Stimulated activated CD4-positive, alpha-beta T cell treated with anti-CD3 and anti-CD28 coated beads, TNF-alpha, amount 100 ng/mL, for 1 hour (primary cell): Measurements from ENCODE around the gene GPR108.
"Not testable (repeated sequence)": the region's sequence is repeated elsewhere in the genome, so short reads cannot be mapped to it uniquely, and the experiment has no call there.

Experiments
- DNase-seq, 3 donors: peaks; one replicate each; pipeline ENCODE4 v3.0.0-alpha.2; 2020; ENCODE audit warnings: low read depth in 3 of 3, low spot score in 1 of 3

GPR108 gene

DNA sequence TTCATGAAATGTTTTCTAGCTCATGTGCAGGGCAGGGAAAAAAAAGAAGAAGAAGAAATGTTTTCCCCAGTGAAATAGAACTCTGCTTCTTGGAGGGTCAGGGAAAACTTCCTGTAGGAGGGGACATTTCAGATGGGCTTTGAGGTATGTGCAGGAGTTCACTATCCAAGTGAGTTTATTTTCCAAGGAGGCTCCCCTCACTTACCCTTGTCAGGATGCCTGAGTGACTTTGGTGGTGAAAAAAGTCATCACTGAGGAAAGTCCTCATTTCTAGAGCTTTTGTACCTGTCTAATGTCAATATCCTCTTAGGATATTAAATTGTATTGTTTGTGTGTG is 16.3 kb downstream of the GPR108 start:
- DNase-seq = no peak

DNA sequence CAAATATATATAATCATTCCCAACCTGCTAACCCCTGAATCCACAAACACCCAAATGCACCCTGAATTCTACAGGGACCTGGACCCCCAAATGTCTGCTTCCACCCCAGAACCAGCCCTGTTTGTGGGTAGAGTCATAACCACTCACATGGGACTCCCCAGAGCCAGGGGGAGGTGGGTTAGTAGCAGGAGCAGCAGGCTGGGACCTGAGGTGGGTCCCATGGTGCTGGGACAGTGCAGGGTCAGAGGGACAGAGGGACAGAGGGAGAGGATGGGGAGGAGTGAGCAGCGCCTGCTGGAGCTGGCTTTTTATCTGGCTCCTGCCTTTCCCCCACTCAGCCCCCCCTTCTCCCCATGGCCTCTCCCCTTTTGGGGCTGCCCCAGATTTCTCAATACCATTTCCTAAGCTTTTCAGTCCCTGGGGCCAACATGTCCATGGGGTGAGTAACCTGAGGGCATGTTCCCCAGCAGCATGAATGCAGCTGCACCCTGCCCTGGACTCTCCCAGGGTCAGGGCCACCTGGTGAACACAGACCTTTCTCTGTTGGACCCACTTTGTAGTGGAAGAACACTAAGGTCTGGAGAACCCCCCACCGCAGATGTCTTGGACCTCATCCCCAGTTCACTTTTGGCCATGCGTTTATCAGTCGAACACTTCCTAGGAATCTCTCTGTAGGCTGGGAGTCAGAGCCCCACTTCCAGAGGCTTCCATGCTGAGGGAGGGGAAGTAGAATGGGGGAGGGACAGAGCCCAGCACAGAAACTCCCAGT is 16.8 kb downstream of the GPR108 start, which contains the start of gene C3:
TSS of gene C3 (minus strand) at position 282 of the 769 bp plus-strand sequence. CDS start at position 221, 61 bp downstream.
- no peak for DNase-seq

DNA sequence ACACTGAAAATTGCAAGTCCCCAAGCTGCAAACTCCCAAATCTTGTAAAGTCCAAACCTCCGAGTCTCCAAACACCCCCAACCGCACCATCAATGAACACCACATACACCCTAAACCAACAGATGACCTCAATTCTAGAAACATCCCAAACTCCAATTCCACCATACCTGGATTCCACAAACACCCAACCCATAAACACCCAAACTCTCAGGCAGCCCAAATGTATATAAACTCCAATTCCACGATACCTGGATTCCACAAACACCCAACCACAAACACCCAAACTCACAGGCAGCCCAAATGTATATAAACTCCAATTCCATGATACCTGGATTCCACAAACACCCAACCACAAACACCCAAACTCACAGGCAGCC is 17.4 kb downstream of the GPR108 start:
- DNase-seq = no peak

DNA sequence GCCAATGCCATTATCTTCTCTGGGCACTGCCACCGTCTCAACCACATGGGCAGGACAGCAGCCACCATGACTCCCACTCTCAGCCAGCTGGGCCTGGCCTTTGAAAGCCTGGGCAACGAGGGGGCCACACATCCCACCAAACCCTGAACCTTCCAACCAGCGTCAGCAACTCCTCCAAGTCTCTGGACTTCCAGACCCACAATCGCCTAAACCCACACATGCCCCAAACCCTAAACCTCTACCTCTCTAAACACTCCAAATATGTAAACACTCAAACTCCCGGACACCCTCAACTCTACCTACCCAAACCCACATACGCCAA is 17.9 kb downstream of the GPR108 start:
- DNase-seq = no peak

DNA sequence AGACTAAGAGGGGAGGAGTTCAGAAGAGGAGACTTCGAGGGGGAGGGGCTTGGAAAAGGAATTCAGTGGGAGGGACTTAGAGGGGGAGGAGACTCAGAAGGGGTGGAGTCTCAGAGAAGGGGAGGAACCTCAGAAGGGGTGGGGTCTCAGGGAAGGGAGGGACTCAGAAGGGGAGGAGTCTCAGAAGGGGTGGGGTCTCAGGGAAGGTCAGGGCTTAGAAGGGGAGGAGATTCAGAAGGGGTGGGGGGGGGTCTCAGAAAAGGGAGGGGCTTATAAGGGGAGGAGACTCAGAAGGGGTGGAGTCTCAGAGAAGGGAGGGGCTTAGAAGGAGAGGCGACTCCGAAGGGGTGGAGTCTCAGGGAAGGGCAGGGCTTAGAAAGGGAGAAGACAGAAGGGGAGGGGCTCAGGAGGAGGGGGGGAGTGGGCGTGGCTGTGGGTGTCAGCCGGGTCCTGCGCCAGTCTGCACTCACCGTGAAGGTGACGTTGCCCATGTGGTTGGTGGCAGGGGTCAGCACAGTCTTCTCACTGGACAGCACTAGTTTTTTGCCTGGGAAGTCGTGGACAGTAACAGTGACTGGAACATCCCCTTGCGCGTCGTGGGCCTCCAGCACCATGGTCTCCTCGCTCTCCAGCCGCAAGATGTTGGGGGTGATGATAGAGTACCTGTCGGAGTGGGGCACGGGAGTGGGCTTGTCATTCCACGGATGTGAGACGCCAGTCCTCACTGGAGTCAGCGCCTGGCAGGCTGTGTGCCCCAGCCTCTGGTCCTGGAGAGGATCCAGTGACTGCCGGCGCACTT is 18.4 kb downstream of the GPR108 start:
- no peak for DNase-seq

DNA sequence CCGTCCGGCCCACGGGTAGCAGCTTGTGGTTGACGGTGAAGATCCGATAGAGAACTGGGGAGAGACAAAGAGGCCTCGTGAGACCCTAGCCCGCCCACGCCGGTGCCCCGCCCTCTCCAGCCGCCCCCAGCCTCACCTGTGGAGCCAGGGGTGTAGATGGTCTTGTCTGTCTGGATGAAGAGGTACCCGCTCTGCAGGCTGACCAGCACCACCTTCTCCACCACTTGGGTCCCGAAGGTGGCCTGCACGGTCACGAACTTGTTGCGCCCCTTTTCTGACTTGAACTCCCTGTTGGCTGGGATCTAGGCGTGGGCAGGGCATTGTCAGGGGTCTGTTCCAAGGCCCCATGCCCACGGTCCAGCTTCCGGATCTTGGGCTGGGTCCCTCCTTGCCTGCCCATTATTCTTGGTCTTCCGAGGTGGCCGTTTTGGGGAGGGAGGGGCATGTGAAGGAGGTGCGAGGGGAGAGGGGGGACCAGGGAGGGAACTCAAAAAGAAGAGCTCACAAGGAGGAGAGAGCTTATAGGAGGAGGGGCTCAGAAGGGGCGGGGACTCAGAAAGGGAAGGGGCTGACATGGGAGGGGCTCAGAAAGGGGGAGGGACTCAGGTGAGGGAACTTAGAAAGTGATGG is 19.2 kb downstream of the GPR108 start:
- DNase-seq = no peak

DNA sequence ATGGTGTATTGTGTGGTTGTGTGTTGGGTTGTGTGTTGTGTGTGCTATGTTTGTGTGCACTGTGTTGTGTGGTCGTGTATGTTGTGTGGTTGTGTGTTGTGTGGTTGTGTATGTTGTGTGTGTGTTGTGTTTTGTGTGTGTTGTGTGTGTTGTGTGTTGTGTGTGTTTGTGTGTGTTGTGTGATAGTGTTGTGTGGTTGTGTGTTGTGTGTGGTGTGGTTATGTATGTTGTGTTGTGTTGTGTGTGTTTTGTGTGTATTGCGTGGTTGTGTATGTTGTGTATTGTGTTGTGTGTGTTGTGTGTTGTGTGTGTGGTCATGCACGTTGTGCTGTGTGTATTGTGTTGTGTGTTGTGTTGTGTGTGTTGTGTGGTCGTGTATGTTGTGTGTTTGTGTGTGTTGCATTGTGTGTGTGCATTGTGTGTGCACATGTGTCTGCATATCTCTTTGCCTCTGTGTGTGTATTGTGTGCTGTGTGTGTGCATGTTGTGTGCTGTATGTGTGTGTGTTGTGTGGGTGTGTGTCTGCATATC is 19.9 kb downstream of the GPR108 start:
- no peak for DNase-seq

DNA sequence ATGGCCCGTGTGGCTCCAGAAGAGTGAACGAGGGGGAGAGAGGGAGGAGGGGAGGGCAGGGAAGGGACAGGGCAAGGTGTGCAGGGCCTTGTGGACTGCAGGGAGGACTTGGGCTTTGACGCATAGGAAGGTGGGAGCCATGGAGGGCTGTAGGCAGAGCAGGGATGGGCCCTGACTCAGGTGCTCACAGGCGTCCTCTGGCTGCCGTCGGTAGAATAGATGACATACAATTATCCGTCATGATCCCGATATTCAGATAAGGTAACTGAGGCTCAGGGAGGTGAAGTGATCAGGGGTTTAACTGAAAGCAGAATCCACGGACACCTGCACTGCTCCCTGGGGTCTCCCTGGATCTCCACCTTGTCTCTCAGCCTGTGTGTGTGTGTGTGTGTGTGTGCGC is 20.3 kb downstream of the GPR108 start:
- no peak for DNase-seq

DNA sequence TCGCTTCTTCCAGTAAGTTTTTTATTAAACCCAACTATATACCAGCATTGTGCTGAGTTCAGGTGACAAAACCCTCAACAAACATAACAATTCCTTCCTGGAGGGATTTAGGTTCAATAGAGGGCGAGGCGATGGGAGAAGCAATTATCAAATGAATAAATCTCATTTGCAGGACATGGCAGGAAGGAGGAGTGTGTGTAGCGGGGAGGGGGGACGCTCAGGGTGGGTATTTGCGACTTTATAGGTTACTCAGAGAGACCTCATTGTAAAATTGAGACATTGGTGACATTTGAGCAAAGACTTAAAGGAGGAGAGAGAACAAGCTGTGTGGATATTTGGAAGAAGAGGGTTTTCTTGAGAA is 20.8 kb downstream of the GPR108 start:
- DNase-seq = no peak

DNA sequence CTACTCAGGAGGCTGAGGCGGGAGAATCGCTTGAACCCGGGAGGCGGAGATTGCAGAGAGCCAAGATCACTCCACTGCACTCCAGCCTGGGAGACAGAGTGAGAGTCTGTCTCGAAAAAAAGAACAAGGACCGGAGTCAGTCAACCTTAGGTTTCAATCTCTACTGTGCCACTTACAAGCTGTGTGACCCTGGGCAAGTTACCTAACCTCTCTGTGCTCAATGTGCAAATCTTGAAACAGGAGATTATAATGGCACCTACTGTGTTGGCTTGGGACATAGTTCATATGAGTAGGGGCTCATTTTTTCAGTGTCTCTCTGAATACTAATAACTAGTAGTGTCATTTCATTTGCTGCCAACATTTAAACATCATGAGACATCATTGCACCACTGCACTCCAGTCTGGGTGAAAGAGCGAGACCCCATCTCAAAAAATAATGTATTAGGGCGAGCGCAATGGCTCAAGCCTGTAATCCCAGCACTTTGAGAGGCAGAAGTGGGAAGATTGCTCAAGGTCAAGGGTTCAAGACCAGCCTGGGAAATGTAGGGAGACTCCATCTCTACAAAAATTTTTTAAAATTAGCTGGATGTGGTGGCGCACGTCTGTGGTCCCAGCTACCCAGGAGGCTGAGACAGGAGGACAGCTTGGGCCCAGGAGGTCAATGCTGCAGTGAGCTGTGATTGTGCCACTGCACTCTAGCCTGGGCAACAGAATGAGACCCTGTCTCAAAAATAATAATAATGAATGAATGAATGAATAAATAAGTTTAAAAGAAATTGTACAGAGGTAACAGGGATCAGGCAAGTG is 22.4 kb downstream of the GPR108 start:
- DNase-seq = no peak

DNA sequence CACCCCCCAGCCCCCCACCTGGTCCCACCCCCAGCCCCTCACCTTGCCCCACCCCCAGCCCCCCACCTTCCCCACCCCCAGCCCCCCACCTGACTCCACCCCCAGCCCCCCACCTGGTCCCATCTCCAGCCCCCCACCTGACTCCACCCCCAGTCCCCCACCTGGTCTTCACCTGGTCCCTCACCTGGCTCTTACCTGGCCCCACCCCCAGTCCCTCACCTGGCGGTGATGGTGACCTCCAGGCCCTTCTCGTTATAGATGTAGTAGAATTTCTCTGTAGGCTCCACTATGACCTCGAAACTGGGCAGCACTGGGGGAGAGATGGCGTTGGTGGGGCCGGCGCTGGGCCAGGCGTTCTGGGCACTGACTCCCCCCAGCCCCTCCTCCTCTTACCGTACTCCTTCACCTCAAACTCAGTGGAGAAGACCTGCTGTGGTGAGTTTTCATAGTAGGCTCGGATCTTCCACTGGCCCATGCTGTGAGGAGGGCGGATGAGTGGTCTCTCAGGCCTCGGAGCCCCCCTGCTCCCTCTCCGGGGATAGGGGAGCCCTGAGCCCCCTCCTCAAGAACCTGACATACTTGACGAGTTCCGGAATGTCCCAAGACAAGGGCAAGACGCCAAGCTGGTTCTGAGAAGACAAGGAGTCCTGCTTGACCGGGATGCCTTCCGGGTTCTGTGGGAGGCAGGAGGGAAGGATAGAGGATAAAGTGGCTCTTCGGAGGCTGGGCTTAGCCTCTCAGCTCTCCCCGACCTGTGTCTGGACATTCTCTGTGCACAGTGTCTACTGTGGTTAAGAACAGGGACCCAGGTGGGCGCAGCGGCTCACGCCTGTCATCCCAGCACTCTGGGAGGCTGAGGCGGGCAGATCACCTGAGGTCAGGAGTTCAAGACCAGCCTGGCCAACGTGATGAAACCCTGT is 23.3 kb downstream of the GPR108 start:
- DNase-seq = no peak

DNA sequence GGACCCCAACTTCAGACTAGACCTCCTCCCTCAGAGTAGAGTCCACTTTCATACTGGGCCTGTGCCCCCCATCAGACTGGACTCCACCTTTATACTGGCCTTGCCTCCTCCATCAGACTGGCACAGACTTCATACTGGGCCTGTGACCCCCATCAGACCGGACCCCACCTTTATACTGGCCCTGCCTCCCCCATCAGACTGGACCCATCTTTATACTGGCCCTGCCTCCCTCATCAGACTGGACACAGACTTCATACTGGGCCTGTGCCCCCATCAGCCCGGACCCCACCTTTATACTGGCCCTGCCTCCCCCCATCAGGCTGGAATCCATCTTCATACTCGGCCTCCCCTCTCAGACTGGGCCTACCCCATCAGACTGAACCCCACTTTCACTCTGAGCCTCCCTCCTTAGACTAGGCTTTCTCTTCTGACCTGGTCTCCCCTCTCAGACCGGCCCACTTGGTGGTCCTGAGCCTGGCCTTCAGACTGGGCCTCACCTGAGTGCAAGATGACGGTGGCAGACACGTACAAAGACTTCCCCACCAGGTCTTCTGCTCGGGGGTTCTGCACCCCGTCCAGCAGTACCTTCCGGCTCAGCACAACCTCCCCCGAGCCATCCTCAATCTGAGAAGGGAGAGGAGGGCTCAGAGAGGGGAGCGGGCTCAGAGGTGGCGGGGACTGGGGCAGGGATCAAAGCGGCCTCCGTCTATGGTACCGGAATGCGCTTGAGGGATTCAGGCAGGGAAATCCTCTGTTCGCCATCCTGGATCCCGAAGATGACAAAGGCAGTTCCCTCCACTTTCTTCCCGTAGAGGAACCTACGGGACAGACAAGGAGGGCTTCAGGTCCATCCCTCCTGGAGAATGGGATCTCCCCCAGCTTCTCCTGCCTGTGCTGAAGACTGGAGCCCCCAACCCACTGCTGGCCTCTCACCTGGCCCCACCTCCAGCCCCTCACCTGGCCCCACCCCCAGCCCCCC is 24.4 kb downstream of the GPR108 start:
- DNase-seq = no peak

DNA sequence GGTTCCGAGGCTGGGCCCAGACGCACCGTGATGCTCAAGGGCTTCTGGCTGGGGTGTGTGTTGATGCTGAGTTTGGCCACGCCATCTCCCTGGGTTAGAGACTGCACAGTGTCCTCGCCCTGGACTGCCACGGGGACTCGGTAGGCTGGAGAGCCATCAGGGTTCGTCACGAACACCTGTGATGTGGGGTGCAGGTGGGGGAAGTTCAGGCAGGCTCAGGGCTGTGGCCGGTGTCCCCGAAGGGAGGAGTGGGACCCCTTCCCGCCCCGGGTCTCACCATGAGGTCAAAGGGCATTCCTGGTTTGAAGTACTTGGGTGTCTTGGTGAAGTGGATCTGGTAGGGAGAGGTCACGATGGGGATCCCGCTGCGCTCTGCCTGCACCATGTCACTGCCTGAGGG is 25.1 kb downstream of the GPR108 start:
- DNase-seq = no peak

DNA sequence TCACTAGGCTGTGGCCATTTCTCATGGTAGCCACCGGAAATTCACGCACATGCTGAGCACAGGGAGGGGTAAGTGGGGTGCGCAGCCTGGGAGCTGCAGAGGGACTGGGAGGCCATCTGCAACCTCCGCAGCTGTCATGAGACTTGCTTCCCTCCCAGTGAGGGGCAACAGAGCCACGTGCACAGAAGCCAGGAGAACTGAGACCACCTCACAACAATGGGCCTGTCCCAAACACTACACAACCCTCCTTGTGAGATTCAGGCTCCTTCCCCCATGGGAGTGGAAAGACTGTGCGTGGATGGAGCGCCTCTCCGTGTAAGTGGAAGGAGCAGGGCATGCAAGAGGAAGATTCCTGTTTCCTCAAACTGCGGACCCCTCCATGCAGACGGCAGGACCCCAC is 25.8 kb downstream of the GPR108 start:
- DNase-seq = no peak

DNA sequence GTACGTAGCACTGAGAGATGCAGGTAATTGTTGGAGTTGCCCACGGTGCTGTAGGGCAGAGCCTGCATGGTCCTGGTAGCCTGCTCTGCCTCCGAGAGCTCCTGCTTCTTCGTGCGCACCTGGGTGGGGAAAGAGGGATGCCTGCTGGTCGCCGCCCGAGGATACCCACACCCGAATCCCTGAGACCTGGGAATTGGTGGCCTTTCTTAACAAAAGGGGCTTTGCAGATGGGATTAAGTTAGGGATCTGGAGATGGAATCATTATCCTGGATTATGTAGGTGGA is 26.4 kb downstream of the GPR108 start:
- no peak for DNase-seq

DNA sequence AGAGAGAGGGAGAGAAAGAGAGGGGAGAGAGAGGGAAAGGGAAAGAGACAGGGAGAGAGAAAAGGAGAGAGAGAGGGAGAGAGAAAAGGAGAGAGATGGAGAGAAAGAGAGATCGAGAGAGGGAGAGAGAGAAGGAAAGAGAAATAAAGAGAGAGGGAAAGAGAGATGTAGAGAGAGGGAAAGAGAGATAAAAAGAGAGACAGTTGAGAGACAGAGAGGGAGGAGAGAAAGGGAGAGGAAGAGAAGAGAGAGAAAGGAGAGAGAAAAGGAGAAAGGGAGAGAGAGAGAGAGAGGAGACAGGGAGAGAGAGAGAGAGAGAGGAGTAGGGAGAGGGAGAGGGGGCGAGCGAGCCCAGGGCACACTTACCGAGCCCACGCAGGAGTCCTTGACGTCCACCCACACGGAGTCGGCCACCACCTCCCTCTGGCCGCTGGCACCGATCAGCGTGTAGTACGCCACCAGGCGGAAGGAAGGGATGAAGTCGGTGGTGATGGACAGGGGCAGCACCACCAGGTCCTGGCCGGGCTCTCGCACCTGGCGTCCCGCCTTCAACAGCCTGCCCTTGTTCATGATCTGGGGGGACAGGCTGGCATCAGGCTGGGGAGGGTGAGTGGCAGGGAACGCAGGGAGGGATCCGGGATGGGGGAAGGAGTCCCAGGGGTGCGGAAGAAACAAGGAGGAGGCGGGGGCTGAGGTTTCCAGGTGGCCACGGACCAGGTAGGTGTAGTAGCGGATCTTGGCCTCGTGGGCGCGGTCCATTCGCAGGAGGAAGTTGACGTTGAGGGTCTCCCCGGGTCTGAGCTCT is 26.9 kb downstream of the GPR108 start:
- no peak for DNase-seq

DNA sequence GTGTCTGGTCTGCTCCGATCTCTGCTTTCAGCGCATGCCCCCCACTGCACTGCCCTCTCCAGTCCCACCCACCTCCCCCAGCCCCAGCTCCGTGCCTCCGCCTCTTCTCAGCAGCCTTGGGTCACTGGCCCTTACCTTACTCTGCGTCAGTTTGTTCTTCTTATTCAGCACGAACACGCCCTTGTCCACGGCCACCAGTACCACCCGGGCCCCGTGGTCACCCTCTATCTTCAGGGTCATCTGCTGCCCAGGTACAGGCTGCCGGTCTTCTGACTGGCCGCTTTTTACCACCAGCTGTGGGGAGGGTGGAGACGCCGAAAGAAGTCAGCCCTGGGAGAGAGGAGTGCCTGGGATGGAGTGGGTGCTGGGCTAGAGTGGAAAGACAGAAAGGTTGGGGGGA is 27.8 kb downstream of the GPR108 start:
- no peak for DNase-seq

DNA sequence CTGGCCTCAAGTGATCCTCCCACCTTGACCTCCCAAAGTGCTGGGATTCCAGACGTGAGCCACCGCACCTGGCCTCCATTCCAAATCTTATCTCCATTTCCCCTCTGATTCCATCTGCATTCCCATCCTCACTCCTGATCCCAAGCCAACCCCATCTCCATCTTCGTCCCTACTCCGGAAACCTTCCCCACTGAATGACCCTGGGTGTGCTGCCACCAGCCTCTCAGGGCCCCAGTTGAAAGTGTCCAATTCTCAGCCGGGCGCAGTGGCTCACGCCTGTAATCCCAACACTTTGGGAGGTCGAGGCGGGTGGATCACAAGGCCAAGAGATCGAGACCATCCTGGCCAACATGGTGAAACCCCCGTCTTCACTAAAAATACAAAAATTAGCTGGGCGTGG is 28.5 kb downstream of the GPR108 start:
- DNase-seq = not testable (repeated sequence)

DNA sequence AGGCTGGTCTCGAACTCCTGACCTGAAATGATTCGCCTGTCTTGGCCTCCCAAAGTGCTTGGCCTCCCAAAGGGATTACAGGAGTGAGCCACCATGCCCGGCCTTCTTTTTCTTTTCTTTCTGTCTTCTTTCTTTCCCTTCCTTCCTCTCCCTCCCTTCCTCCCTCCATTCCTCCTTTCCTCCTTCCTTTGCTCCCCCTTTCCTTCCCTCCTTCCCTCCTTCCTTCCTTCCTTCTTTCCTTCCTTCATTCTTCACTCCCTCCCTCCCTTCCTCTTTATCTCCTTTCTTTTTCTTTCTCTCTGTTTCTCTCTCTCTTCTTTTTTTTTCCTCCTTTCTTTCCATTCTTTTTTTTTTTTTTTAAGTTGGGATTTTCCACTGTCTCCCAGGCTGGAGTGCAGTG is 29.0 kb downstream of the GPR108 start:
- no peak for DNase-seq
